DND-41 (cell line): Measurements from ENCODE around the gene CFAP61.
"Not testable (repeated sequence)": the region's sequence is repeated elsewhere in the genome, so short reads cannot be mapped to it uniquely, and the experiment has no call there.

ENCODE experiments used
- ATAC-seq: fragments of 200-7000 bp; cut with Tn5 transposase; 3 replicates; pipeline ENCODE4 v1.9.1; 2021; ENCODE audit warnings: low read depth; ENCODE audit not compliant: insufficient read depth
- DNase-seq: peaks from one replicate; pipeline ENCODE4 v3.0.0-alpha.2; 2020
- H2AFZ ChIP-seq: 2 replicates; pipeline ENCODE4 v1.6.0; 2012; ENCODE audit warnings: low read depth, low read length
- H3K27ac ChIP-seq: 2 replicates; pipeline ENCODE4 v1.5.1; 2012; ENCODE audit warnings: low read length, inconsistent platforms
- H3K27me3 ChIP-seq: fragments of 200-600 bp; sonication (generic); 2 replicates; pipeline ENCODE4 v1.6.0; 2012; ENCODE audit warnings: low read length, mild to moderate bottlenecking, inconsistent platforms; ENCODE audit not compliant: insufficient read depth, poor library complexity
- H3K36me3 ChIP-seq: 2 replicates; pipeline ENCODE4 v1.5.1; 2012; ENCODE audit warnings: low read length, inconsistent platforms; ENCODE audit not compliant: insufficient read depth
- H3K4me1 ChIP-seq: 2 replicates; pipeline ENCODE4 v1.5.1; 2012; ENCODE audit warnings: mild to moderate bottlenecking, low read length; ENCODE audit not compliant: insufficient read depth
- H3K4me2 ChIP-seq: 2 replicates; pipeline ENCODE4 v1.6.0; 2012; ENCODE audit warnings: mild to moderate bottlenecking, moderate library complexity, low read length, inconsistent platforms; ENCODE audit not compliant: insufficient read depth
- H3K4me3 ChIP-seq, 2 experiments: fragments of 200-600 bp in 1 of 2; shearing (Covaris generic) in 1 of 2; 2 replicates each; pipeline ENCODE4 v1.5.1; 2012 to 2016; ENCODE audit warnings: inconsistent platforms in 2 of 2, low read length in 2 of 2, mild to moderate bottlenecking in 2 of 2, low read depth in 1 of 2, moderate library complexity in 1 of 2
- H3K79me2 ChIP-seq: 2 replicates; pipeline ENCODE4 v1.6.0; 2012; ENCODE audit warnings: low read length, inconsistent platforms; ENCODE audit not compliant: insufficient read depth
- H3K9ac ChIP-seq: 2 replicates; pipeline ENCODE4 v1.6.0; 2012; ENCODE audit warnings: low read depth, mild to moderate bottlenecking, inconsistent platforms, low read length, moderate library complexity
- H3K9me3 ChIP-seq: 2 replicates; pipeline ENCODE4 v1.5.1; 2012; ENCODE audit warnings: low read length, moderate library complexity, mild to moderate bottlenecking, inconsistent platforms; ENCODE audit not compliant: insufficient read depth, severe bottlenecking
- H4K20me1 ChIP-seq: 2 replicates; pipeline ENCODE4 v1.6.0; 2012; ENCODE audit warnings: low read length; ENCODE audit not compliant: insufficient read depth
- EZH2 ChIP-seq: IDR thresholded peaks from 3 replicates; pipeline ENCODE4 v1.6.1; 2012; ENCODE audit warnings: borderline replicate concordance, low read depth, mild to moderate bottlenecking, moderate library complexity, low read length, inconsistent platforms; ENCODE audit not compliant: severe bottlenecking
- TF ChIP-seq, protein P1 (sequence below): IDR thresholded peaks from 2 replicates; pipeline ENCODE4 v1.5.1; 2012; ENCODE audit warnings: borderline replicate concordance, low read length, moderate library complexity, mild to moderate bottlenecking; ENCODE audit not compliant: poor library complexity, severe bottlenecking; ENCODE audit errors: extremely low read depth

The CFAP61 gene

DNA sequence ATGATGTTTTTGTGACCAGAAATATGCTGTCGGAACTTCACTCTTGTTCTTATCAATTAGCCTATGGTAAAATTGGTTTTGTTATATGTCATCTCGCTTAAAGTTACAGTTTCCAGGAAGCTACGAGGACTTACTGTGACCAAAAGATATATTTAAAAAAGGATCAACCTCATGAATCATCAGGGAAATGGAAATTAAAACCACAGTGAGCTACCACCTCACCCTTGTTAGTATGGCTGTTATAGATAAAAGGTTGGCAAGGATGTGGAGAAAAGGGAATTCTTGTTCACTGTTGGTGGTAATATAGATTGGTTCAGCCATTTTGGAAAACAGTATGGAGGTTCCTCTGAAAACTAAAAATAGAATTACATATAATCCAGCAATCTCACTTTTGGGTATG lies 301.2 kb downstream of the CFAP61 start:
- Histone ChIP-seq H3K4me1 (no peaks in the 10 kb centered on the region), H3K9me3 (peaks cover 10% of the 10 kb centered on the region), H3K27me3 (no peaks in the 10 kb centered on the region), H3K9ac (no peak overlapping the region), H3K4me2 (no peak overlapping the region), H3K4me3 (no peak overlapping the region), H3K79me2 (no peaks in the 10 kb centered on the region), H3K27ac (no peak overlapping the region), H3K36me3 (no peaks in the 10 kb centered on the region), H2AFZ (no peak overlapping the region), H4K20me1 (no peaks in the 10 kb centered on the region)
- no peak for DNase-seq
- no peak for ATAC-seq
- TF ChIP-seq, protein P1, sequence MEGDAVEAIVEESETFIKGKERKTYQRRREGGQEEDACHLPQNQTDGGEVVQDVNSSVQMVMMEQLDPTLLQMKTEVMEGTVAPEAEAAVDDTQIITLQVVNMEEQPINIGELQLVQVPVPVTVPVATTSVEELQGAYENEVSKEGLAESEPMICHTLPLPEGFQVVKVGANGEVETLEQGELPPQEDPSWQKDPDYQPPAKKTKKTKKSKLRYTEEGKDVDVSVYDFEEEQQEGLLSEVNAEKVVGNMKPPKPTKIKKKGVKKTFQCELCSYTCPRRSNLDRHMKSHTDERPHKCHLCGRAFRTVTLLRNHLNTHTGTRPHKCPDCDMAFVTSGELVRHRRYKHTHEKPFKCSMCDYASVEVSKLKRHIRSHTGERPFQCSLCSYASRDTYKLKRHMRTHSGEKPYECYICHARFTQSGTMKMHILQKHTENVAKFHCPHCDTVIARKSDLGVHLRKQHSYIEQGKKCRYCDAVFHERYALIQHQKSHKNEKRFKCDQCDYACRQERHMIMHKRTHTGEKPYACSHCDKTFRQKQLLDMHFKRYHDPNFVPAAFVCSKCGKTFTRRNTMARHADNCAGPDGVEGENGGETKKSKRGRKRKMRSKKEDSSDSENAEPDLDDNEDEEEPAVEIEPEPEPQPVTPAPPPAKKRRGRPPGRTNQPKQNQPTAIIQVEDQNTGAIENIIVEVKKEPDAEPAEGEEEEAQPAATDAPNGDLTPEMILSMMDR, result no peak
- no peak for TF ChIP-seq EZH2

DNA sequence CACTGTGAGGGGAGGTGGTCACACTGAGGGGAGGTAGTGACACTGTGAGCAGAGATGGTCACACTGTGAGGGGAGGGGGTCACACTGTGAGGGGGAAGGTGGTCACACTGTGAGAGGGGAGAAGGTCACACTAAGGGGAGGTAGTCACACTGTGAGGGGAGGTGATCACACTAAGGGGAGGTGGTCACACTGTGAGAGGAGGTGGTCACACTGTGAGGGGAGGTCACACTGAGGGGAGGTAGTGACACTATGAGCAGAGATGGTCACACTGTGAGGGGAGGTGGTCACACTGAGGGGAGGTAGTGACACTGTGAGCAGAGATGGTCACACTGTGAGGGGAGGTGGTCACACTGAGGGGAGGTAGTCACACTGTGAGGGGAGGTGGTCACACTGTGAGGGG lies 303.2 kb downstream of the CFAP61 start:
- H3K27ac ChIP-seq, H3K27me3 ChIP-seq, DNase-seq, H3K4me2 ChIP-seq, H2AFZ ChIP-seq, ATAC-seq, H4K20me1 ChIP-seq, H3K4me3 ChIP-seq, H3K9ac ChIP-seq, H3K36me3 ChIP-seq, H3K4me1 ChIP-seq, H3K79me2 ChIP-seq: not testable (repeated sequence)
- H3K9me3 ChIP-seq, result peaks cover 10% of the 10 kb centered on the region

DNA sequence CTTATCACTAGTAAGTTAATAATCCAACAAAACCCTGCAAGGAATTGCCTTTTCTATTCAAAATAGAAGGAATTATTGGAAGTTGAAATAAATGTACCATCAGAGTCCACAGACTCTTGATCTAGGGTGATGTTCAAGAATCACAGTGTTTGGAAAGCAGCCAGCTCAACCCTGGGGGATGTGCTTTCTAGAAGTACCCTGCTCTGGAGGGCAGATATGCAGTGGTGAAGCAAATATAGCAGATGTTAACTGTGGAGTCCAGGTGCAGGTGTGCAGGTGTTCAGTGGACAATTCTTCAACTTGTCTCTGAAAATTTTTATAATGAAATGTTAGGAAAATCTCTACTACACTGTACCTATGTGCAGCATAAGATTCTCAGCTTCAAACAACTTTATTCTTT lies 306.5 kb downstream of the CFAP61 start:
- Histone ChIP-seq H3K27ac (no peak overlapping the region), H3K4me3 (no peak overlapping the region), H3K4me2 (no peak overlapping the region), H3K9me3 (peaks cover 10% of the 10 kb centered on the region), H2AFZ (no peak overlapping the region), H3K79me2 (no peaks in the 10 kb centered on the region), H3K27me3 (peaks cover 22% of the 10 kb centered on the region), H3K4me1 (no peaks in the 10 kb centered on the region), H4K20me1 (no peaks in the 10 kb centered on the region), H3K36me3 (no peaks in the 10 kb centered on the region), H3K9ac (no peak overlapping the region)
- TF ChIP-seq EZH2, result no peak
- TF ChIP-seq, protein P1, result no peak
- ATAC-seq, result no peak
- DNase-seq, result peak; percentile 16

DNA sequence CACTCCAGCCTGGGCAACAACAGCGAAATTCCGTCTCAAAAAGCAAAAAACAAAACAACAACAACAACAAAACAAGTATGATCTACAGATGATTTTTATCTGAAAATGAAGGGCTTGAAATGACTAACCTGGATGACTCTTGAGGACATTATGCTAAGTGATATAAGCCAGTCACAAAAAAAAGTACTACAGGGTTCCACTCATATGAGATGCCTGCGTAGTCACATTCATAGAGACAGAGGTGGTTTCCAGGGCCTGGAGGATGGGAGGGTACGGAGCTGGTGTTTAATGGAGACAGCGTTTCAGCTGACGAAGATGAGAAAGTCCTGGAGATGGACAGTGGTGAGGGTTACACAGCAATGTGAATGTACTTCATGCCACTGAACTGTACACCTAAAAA lies 307.3 kb downstream of the CFAP61 start:
- H3K27me3 ChIP-seq, result peaks cover 22% of the 10 kb centered on the region

More for the DNA sequence above, 307.3 kb downstream of the CFAP61 start:
- Histone ChIP-seq H3K36me3 (no peaks in the 10 kb centered on the region), H3K4me3 (no peak overlapping the region), H3K9ac (no peak overlapping the region), H3K4me1 (no peaks in the 10 kb centered on the region), H3K27ac (no peak overlapping the region), H3K9me3 (peaks cover 10% of the 10 kb centered on the region), H2AFZ (no peak overlapping the region), H3K79me2 (no peaks in the 10 kb centered on the region), H4K20me1 (no peaks in the 10 kb centered on the region), H3K4me2 (no peak overlapping the region)
- DNase-seq (no peak), ATAC-seq (no peak)
- TF ChIP-seq, protein P1, result no peak
- no peak for TF ChIP-seq EZH2
